HepG2 (cell line): Measurements from ENCODE around the gene GFRA3. TPM values are rescaled to one million over a fixed set of nuclear protein-coding genes. Genes with fewer than 3 reads are reported as not detected.

Experiments used
- ARID5B ChIP-seq: IDR thresholded peaks from 2 replicates; pipeline ENCODE4 v1.4.0; 2020; ENCODE audit warnings: mild to moderate bottlenecking, missing genetic modification reagents
- ATF7 ChIP-seq, 2 experiments: fragments of 450-650 bp in 1 of 2; sonication (generic) in 1 of 2; formaldehyde crosslinking in 1 of 2; IDR thresholded peaks; 2 replicates each; pipeline versions ENCODE4 v1.4.0 to v1.6.1; 2016 to 2020; ENCODE audit warnings: antibody characterized with exemption in 1 of 2, mild to moderate bottlenecking in 1 of 2, missing genetic modification reagents in 1 of 2
- CREBL2 ChIP-seq: sonication (generic); formaldehyde crosslinking; IDR thresholded peaks from 2 replicates; pipeline ENCODE4 v1.8.1; 2023; ENCODE audit warnings: missing genetic modification reagents, mild to moderate bottlenecking, borderline replicate concordance
- EP300 ChIP-seq, 3 experiments: sonication (generic) in 1 of 3; formaldehyde crosslinking in 1 of 3; IDR thresholded peaks; 2 replicates each; pipeline versions ENCODE4 v1.5.1 to v1.6.1; 2011 to 2020; ENCODE audit warnings: low read depth in 2 of 3, low read length in 2 of 3, borderline replicate concordance in 1 of 3, improper control_type of control experiment in 1 of 3, mild to moderate bottlenecking in 1 of 3, missing genetic modification reagents in 1 of 3, moderate library complexity in 1 of 3
- MTF2 ChIP-seq: sonication (generic); formaldehyde crosslinking; IDR thresholded peaks from 2 replicates; pipeline ENCODE4 v1.5.0; 2020; ENCODE audit warnings: missing genetic modification reagents, borderline replicate concordance
- POLR2AphosphoS2 ChIP-seq: IDR thresholded peaks from 2 replicates; pipeline ENCODE4 v1.6.1; 2011; ENCODE audit warnings: low read depth, low read length, improper control_type of control experiment
- RFX3 ChIP-seq: IDR thresholded peaks from 2 replicates; pipeline ENCODE4 v1.6.1; 2016; ENCODE audit warnings: missing biosample characterization, missing genetic modification reagents
- SP1 ChIP-seq, 2 experiments: fragments of 450-650 bp in 1 of 2; sonication (generic) in 1 of 2; formaldehyde crosslinking in 1 of 2; IDR thresholded peaks; 2 replicates each; pipeline versions ENCODE4 v1.4.0 to v1.6.1; 2016 to 2020; ENCODE audit warnings: missing genetic modification reagents in 1 of 2
- TBX2 ChIP-seq: sonication (generic); formaldehyde crosslinking; IDR thresholded peaks from 2 replicates; pipeline ENCODE4 v1.5.0; 2020; ENCODE audit warnings: missing genetic modification reagents, mild to moderate bottlenecking, borderline replicate concordance
- TFE3 ChIP-seq: IDR thresholded peaks from 2 replicates; pipeline ENCODE4 v1.6.1; 2016
- TOPORS ChIP-seq: sonication (generic); formaldehyde crosslinking; IDR thresholded peaks from 2 replicates; pipeline ENCODE4 v1.8.0; 2023; ENCODE audit warnings: mild to moderate bottlenecking, missing genetic modification reagents
- TP53 ChIP-seq: sonication (generic); formaldehyde crosslinking; conservative IDR thresholded peaks from 2 replicates; pipeline ENCODE4 v1.4.0; 2020; ENCODE audit warnings: missing genetic modification reagents
- ZBTB7B ChIP-seq: sonication (generic); formaldehyde crosslinking; IDR thresholded peaks from 2 replicates; pipeline ENCODE4 v1.4.0; 2020; ENCODE audit warnings: missing genetic modification reagents
- ZKSCAN5 ChIP-seq: sonication (generic); formaldehyde crosslinking; IDR thresholded peaks from 2 replicates; pipeline ENCODE4 v1.5.1; 2020; ENCODE audit warnings: mild to moderate bottlenecking, missing genetic modification reagents
- ZNF224 ChIP-seq: sonication (generic); formaldehyde crosslinking; IDR thresholded peaks from 2 replicates; pipeline ENCODE4 v1.5.0; 2020; ENCODE audit warnings: mild to moderate bottlenecking, missing genetic modification reagents
- ZNF331 ChIP-seq: sonication (generic); formaldehyde crosslinking; IDR thresholded peaks from 2 replicates; pipeline ENCODE4 v1.4.0; 2020; ENCODE audit warnings: missing genetic modification reagents
- ZNF414 ChIP-seq: sonication (generic); formaldehyde crosslinking; IDR thresholded peaks from 2 replicates; pipeline ENCODE4 v1.5.0; 2020; ENCODE audit warnings: missing genetic modification reagents
- ZNF749 ChIP-seq: sonication (generic); formaldehyde crosslinking; IDR thresholded peaks from 2 replicates; pipeline ENCODE4 v1.8.0; 2022; ENCODE audit warnings: mild to moderate bottlenecking, missing genetic modification reagents, moderate library complexity, borderline replicate concordance
- polyA plus RNA-seq, 8 experiments: library from polyadenylated mRNA; depleted of rRNA in 3 of 8; stranded (reverse) in 7 of 8; unstranded in 1 of 8; fragments of >200 nt; fragmentation: Illumina TruSeq in 4 of 8; extraction: Trizol in 4 of 8; gene quantifications; 2 replicates each; pipeline versions ENCODE4 v1.2.1 to v1.2.3, GENCODE V29; 2011 to 2016; ENCODE audit warnings: low read depth in 4 of 8, missing spikeins in 1 of 8, mixed read lengths in 1 of 8; ENCODE audit not compliant: insufficient read depth in 1 of 8
- total RNA-seq, 5 experiments: library from RNA; depleted of rRNA; stranded (reverse); fragments of >200 nt; fragmentation: Illumina TruSeq; extraction: Trizol; gene quantifications; 2 replicates each; pipeline ENCODE4 v1.2.3, GENCODE V29; 2016; ENCODE audit warnings: low read depth in 1 of 5
- TF ChIP-seq, protein P1 (sequence below): sonication (generic); formaldehyde crosslinking; IDR thresholded peaks from 2 replicates; pipeline ENCODE4 v1.4.0; 2020; ENCODE audit warnings: missing genetic modification reagents, borderline replicate concordance
- TF ChIP-seq, protein P2 (sequence below): sonication (generic); formaldehyde crosslinking; conservative IDR thresholded peaks from 2 replicates; pipeline ENCODE4 v1.4.0; 2020; ENCODE audit warnings: missing genetic modification reagents

The GFRA3 gene
- total and polyA plus RNA-seq, 2 of the 13 experiments (the other 11 are each of a cell fraction or from before 2014, with no cell fraction given) = 0.27 to 0.30 TPM

DNA sequence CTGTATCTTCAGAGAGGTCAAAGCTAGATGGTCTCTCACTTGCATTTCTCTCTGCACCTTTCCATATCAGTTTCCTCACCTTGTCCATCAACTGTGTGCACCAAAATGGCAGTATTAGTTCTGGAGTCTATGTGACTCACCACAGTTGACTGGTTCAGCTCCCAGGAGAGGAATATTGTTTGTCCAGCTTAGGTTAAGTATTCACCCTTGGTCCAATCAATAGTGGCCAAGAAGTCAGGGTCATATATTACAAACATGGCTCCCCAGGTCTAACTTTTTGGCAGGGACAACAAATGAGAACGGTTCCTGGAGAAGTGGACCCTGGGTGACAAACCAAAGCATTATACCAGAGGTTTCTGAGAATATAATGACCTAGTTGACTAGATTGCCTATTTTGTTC is 36.4 kb downstream of the GFRA3 start (continued):
- TF ChIP-seq, protein P1, sequence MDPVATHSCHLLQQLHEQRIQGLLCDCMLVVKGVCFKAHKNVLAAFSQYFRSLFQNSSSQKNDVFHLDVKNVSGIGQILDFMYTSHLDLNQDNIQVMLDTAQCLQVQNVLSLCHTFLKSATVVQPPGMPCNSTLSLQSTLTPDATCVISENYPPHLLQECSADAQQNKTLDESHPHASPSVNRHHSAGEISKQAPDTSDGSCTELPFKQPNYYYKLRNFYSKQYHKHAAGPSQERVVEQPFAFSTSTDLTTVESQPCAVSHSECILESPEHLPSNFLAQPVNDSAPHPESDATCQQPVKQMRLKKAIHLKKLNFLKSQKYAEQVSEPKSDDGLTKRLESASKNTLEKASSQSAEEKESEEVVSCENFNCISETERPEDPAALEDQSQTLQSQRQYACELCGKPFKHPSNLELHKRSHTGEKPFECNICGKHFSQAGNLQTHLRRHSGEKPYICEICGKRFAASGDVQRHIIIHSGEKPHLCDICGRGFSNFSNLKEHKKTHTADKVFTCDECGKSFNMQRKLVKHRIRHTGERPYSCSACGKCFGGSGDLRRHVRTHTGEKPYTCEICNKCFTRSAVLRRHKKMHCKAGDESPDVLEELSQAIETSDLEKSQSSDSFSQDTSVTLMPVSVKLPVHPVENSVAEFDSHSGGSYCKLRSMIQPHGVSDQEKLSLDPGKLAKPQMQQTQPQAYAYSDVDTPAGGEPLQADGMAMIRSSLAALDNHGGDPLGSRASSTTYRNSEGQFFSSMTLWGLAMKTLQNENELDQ (CRISPR knock-in tag) = no peak
- TF ChIP-seq TP53 (CRISPR knock-in tag) (no peak), ATF7 (IDR thresholded peaks at IDR 0.05) (no peak), ATF7 (CRISPR knock-in tag; IDR thresholded peaks at IDR 0.05) (no peak), TOPORS (CRISPR knock-in tag) (no peak), RFX3 (no peak), POLR2AphosphoS2 (no peak), ZBTB7B (CRISPR knock-in tag) (no peak), ZNF331 (no peak), SP1 (IDR thresholded peaks at IDR 0.05) (no peak), SP1 (CRISPR knock-in tag; IDR thresholded peaks at IDR 0.05) (no peak), ZNF224 (CRISPR knock-in tag) (no peak), ZNF414 (CRISPR knock-in tag) (no peak), ZKSCAN5 (no peak), TFE3 (CRISPR knock-in tag) (no peak), MTF2 (CRISPR knock-in tag) (no peak), CREBL2 (CRISPR knock-in tag) (no peak), TBX2 (CRISPR knock-in tag) (no peak), EP300 (IDR thresholded peaks at IDR 0.05; ENCODE audit: low read depth in 2 of 2, low read length in 2 of 2) (peak in 1 of 2 experiments; percentile 68; a peak in 2 of 4 replicates), EP300 (CRISPR knock-in tag; IDR thresholded peaks at IDR 0.05; ENCODE audit: borderline replicate concordance) (no peak), ZNF749 (CRISPR knock-in tag) (no peak), ARID5B (CRISPR knock-in tag) (peak; percentile 39; the same call in 1 of the 2 replicates)
- TF ChIP-seq, protein P2, sequence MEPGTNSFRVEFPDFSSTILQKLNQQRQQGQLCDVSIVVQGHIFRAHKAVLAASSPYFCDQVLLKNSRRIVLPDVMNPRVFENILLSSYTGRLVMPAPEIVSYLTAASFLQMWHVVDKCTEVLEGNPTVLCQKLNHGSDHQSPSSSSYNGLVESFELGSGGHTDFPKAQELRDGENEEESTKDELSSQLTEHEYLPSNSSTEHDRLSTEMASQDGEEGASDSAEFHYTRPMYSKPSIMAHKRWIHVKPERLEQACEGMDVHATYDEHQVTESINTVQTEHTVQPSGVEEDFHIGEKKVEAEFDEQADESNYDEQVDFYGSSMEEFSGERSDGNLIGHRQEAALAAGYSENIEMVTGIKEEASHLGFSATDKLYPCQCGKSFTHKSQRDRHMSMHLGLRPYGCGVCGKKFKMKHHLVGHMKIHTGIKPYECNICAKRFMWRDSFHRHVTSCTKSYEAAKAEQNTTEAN (CRISPR knock-in tag) = no peak
